Transverse colon (tissue), 3 donors: ENCODE measurements around the gene SUDS3.

ENCODE experiments used
- CTCF ChIP-seq, 5 experiments: fragments of 200-600 bp in 3 of 5; fragments of 450-650 bp in 2 of 5; sonication (generic) in 3 of 5; IDR thresholded peaks; 1 replicate in 2 of 5; 2 replicates in 3 of 5; pipeline ENCODE4 v1.5.1; 2016 to 2017; ENCODE audit warnings: antibody characterized with exemption in 5 of 5, inconsistent platforms in 3 of 5, mild to moderate bottlenecking in 2 of 5, moderate library complexity in 1 of 5
- POLR2A ChIP-seq: fragments of 450-650 bp; IDR thresholded peaks from one replicate; pipeline ENCODE4 v1.6.1; 2016; ENCODE audit warnings: antibody characterized with exemption, mild to moderate bottlenecking, moderate library complexity

GRCh38 chr12:118373616-118374015, 2.7 kb upstream of the SUDS3 start:
- TF ChIP-seq CTCF (IDR thresholded peaks at IDR 0.05) (no peak), POLR2A (no peak)
